Inferior parietal cortex (tissue), 1 donor: ENCODE data around the gene ARL6IP6.
A peak's percentile ranks its signal among the peaks of the same experiment; 100 is the strongest.

Experiments used
- DNase-seq: peaks from one replicate; pipeline ENCODE4 v3.0.0-alpha.2; 2016; ENCODE audit errors: extremely low spot score

ARL6IP6 gene

DNA sequence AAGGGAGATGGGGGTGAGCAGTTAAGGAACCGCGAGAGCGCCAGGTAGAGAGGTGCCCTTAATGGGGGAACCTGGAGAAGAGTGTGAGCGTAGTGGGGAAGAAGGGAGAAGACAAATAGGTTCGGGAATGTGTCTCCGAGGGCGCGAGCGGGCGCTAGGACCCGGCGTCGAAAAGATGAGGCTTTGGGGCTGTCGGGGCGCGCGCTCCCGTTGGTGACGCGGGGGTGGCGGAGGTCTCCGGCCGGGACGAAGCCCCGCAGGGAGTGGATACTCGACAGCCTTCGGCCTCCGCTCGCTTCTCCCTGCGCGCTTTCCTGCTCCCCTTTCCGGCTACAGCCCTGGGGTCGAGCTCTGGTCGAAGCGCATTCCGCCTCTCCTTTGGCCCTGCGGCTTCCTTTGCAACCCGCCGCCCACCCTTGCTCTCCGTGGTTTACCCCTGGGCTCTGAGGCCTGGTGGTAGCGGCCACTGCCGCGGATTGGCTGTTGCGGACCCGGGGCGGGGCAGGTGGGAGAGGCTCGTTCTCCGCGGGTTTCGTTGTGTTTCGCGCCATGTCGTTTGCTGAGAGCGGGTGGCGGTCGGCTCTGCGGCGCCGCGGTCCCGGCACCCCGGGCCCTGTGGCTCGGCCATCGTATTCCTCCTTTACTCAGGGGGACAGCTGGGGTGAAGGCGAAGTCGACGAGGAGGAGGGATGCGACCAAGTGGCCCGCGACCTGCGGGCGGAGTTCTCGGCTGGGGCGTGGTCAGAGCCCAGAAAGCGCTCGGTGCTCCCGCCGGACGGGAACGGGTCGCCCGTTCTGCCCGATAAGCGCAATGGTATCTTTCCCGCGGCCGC is at the start of gene ARL6IP6:
Gene ARL6IP6, plus strand, starts transcription at position 545 of the 833 bp plus-strand sequence. Its CDS starts 5 bp downstream, at position 550.
- peak; percentile 95 for DNase-seq

DNA sequence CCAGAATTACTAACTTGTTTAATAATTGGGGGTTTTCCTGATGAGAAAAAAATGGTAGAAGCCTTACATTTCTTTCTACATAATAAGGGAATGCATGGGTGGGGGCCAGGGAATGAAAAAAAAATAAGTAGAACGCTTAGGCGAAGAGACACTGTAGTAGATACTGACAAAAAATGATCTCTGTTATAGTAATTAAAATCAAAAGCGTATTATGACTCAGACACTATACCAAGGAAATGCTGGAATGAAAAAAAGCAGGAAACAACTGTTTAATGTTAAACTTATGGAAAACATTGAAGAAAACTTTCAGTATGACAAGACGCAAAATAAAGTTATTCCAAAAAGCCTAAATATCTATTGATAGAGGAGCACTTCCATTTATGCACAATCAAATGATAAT is 44.1 kb upstream of the ARL6IP6 start:
- no peak for DNase-seq

DNA sequence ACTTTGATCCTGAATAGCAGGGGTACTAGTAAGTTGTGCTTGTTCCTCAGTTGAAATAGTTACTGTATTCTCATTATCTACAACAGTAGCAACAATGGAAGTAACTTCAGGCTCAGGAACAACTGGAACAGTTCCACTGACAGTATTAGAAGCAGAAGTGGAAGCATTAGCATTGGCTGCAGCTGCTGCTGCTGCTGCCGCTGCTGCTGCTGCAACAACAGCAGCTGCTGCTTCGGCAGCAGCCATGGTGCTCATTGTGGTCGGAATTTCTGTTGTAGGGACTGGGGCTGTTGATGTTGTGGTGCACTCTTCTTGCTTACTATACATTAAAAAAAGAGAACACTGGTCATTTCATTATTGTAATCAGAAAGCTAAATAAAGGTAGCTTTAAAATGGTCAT is 42.0 kb upstream of the ARL6IP6 start:
- no peak for DNase-seq

DNA sequence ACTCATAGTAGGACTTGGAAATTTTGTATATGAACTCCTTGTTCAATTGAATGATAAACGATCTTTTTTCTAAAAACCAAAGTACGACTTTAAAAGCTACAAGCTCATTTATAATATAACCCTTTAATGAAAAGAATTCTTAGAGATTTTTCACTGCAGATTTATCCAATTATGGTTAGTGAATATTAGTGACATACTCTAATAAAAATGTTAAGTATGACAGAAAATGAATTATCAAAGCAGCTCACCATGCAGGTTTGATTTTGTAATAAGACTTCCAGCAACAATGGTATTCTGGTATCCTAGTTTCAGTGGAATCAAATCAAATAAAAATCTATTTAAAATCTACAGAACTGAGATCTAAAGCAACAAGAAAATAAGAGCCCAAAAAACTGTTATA is 39.6 kb upstream of the ARL6IP6 start:
- no peak for DNase-seq

DNA sequence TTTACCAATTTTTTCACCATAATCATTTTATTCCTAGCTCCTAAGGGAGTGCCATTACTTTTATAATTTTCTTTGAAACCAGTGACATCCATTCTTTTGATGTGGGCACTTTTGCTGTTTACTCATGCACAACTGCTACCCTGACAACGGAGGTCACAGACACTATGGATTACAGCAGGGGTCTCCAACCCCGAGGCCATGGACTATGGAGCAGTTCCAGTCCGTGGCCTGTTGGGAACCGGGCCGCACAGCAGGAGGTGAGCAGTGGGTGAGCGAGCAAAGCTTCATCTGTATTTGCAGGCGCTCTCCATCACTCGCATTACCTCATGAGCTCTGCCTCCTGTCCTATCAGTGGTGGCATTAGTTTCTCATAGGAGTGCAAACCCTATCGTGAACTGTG is 35.8 kb upstream of the ARL6IP6 start:
- DNase-seq, result no peak

DNA sequence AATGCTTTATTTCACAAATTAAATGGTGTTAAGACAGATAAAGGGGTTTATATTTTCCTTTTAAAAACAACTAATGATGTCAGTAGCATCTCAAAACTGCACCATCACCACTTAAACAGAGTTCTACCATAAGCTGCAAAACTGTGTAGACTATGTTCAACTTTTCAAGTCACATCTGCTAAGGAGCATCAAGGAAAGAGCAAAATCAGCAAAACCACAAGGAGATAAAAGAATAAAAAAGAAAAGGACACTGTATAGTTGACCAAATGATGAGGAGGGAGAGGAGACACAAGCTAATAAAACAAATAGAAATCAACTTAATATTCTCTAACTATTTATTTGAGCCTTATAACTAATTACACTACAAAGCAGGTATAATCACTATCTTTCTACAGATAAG is 35.0 kb upstream of the ARL6IP6 start:
- no peak for DNase-seq

DNA sequence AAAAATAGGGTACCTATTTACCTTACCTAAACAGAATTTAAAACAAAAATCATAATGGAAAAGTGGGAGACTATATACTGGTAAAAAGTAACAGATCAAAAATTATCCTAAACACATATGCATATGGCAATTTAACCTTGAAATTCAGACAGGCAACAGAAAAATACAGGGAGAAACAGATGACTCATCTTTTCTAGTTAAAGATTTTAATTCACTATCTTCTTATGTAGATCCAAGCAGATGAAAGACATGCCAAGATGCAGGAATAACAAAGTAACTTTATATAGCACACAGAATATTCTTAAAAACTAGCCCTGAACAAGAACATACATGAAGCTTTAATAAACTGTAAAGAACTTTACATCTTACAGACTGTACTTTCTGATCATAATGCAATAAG is 32.1 kb upstream of the ARL6IP6 start:
- no peak for DNase-seq

DNA sequence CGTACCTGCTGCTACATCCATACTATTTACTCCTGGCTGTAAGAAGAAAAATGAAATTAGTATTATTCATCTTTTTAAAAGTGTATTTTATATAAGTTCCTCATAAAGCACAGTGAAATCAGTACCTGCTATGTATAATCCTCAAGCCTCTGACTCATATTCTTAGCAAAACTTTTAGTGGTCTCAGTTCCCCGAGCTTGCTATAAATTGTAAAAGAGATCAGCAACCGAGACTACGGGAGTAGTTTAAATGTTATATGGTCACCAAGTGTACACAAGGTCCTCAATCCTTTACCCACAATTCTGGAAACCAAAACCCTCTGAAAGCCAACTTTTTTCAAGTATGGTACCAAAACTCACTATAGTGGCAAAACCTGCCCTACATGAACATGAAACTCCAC is 25.4 kb upstream of the ARL6IP6 start:
- no peak for DNase-seq

DNA sequence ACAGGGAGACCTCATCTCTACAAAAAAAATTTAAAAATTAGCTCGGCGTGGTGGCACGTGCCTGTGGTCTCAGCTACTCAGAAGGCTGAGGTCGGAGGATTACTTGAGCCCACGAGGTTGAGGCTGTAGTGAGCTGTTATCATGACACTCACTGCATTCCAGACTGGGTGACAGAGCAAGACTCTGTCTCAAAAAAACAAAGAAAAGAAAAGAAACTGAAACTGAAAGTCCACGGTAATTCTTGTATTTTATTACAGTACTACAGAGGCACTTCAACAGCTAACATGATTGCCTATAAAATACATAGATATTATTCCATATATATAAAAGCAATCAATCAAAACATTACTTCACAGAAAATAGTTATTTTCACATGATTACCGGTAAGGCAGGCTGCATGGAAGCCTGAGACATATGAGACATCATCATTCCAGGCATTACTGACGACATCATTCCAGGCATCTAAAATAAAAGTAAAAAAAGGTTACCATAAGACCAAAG is 24.2 kb upstream of the ARL6IP6 start:
- DNase-seq, result no peak

DNA sequence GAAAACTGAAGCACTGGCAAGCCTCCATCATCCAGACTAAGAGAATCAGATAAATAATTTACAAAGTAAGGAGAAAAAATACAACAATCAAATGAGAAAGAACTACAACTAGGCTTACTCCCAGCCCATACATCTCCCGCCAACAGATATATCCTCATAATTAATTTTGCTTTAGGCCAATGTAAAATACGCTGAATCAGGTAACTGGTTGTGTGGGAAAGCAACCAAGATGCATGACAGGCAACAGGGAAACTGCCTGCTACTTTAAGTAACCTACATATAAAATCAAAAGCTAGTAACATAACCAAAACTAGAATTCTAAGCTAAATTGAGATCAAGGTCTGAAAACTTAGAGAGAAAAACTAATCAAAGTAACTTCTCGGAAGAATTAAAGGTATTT is 22.7 kb upstream of the ARL6IP6 start:
- DNase-seq, result no peak

DNA sequence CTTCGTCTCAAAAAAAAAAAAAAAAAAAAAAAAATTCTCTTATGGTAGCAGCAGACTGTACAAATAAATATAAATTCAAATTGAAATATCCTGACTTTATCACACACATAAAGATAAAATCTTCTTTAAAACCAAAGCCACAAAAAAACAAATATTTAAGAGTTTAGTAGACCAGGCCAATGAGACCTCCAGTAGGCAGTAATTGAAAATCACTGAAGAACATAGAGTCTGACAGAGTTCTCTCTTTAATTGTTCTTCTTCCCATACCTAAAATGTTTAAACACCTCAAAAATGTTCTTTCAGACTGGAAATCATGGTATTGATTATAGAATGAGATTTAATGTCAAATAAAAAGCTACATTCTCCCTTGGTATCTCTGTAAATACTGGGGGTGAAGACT is 21.9 kb upstream of the ARL6IP6 start:
- no peak for DNase-seq

DNA sequence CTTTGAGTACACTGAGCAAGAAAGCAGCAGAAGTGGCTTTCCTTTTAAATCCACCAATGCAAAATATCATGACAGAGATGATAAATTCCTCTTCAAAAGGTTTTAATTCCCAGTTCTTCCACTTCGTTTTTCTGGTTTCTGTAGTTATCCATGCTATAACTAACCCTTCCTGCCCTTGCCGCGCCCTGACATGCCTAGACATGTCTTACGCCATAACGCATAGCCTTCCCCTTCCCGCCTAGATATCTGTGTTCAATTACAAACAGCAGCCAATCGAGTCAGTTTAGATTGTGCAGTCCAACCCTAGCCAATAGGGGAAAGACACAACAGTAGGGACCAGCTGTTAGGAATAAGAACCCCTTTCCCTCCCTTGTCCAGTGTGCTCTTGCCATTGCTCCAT is 17.2 kb upstream of the ARL6IP6 start:
- DNase-seq, result no peak

DNA sequence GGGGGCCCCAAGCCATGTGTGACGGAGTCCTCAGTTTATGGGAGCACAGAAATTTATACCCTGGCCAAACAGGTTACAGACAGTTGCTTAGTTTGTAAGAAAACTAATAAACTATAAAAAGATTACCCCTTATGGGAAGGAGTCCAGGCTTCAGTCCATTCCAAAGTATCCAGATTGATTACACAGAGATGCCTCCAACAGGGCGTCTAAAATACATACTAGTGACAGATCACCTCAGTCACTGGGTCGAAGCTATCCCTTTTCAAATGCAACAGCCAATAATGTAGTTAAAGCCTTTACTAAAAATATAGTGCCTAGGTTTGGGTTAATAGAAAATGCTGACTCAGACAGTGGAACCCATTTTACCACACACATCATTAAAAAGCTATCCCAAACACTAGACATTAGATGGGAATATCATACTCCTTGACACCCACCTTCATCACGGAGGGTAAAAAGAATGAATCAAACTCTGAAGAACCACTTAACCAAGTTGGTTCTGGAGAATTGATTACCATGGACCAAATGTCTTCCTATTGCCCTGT is 11.9 kb upstream of the ARL6IP6 start:
- DNase-seq, result no peak

DNA sequence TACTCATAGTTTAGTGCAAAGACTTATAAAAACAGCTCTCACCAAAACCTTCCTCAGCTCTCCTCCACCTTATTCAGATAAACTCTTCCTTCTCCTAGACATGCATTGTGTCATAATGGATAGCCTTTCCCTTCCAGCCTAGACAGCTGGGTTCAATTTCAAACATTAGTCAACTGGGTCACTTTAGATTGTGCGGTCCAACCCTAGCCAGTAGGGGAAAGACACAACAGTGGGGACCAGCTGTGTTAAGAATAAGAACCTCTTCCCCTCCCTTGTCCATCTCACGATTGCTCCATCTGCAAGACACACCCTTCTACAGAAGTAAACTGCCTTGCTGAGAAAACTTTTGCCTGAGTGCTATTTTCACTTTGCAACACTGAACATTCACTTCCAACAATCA is 9.7 kb upstream of the ARL6IP6 start:
- no peak for DNase-seq

DNA sequence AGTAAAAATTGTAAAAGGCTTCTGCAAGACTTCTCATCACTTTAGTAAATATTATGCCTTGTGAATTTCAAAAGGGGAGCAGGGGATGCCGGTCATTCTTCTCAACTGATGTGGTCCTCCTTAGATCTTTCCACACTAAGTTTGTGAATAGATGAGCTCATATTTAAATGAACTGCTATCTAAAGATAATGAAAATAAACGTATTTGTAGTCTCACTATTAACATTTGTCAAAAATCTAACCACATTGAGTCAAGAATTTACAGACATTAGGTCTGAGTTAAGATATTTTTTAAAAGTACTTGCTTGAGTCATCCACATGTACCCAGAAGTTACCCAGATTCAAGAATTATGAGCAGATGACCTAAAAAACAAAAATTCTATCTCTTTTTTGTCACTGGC is 7.7 kb upstream of the ARL6IP6 start:
- DNase-seq, result no peak

DNA sequence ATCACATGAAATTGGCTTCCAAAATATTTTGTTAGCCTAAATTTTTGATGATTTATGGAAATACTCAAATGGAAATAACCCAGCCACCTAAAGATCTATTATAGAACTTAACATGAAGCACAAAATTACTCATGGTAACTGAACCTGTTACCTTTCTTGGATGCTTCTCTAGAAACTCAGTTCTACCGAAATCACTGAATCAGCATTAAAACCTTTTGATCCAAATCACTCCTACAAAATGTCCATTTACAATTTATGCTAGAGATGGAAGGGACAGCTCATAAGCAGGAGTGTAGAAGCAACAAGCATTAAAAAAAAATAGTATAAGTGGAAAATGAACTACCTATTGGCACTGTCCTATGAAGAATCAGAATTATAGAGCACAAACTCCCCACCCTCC is 3.3 kb upstream of the ARL6IP6 start:
- no peak for DNase-seq

DNA sequence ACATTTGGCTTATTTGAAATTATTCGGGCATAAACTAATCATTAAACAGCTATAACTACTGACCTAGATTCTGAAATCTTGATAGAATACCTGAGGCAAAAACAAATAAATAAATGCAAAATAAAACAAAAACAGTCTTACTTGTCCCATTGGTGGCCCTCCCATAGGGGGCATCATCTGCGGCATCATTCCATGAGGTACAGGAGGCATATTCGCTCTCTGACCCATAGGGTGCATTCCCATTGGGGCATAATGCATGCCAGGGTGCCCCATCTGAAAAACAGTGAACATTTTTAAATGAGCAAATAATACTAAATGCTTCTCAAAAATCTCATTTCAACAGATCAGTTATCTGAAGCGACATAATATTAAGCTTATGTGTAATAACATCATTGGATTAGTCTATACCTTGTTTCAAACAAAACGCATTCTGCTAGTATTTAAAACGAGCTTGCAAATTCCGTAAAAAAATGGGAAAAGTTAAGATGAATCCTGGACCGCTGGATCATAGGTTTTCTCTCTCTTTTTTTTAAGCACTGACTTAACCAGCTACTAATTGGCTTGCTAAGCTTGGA is 2.5 kb upstream of the ARL6IP6 start:
- DNase-seq, result no peak

DNA sequence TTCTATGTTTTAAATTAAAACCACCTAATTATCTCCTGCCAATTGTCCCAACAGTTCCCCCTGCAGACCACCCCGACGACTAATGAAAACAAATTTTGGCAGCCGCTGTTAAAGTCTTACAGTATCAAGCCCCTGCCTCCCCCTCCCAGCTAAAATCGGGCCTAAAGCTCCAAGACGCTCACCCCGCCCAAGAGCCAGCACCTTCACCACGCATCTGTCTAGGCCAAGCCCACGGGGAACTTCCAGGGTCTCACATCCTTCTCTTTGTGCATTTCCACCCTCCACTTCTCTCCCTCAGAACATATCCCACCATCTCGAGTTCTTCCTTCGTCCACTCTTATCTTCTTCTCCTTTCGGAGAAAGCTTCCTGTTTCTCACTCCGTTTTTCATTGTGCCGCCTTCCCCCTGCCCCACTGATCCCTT is 1.6 kb upstream of the ARL6IP6 start:
- DNase-seq, result no peak

DNA sequence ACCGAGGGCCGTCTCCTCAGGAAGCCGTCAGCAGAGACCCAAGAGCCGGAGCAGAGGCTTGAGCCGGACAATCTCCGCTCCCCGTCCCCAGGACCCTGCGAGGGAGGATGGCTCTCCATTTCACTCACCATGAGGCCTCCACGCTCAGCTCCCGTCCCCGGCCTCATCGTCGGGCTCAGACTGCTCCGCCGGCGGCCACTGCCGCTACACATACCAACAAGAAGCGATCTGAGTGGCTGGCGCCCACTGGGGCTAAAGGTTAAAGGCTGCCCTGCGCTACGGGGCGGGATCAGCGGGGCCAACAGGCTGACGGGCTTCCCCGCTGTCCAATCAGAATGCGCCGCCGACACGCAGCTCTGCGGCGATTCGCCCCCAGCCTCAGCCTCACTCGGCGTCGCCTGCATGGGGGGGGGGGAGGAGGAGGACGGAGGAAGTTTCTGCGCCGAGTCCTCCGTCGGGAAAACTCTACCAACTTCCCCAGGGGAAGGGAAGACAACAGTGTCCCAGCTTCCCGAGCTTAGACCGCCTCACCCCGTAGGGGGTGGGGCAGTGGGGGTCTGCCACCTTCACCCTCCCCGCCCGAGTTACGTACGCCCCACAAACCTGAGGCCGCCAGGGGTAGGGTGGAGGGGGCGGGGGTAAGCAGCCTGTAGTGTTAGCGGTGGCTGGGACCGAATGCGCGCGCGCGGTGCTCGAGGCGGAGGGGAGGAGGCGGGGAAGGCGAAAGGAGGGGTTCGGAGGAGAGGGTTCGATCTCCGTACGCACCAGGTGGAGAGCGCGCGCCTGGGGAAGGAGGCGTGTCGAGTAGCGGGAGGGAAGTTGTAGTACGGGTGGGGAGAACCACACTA is 968 bp upstream of the ARL6IP6 start, which contains the start of gene PRPF40A:
Gene PRPF40A, minus strand, starts transcription at position 234 of the 848 bp plus-strand sequence. Its CDS starts 22 bp downstream, at position 212.
- DNase-seq, result peak; percentile 99

DNA sequence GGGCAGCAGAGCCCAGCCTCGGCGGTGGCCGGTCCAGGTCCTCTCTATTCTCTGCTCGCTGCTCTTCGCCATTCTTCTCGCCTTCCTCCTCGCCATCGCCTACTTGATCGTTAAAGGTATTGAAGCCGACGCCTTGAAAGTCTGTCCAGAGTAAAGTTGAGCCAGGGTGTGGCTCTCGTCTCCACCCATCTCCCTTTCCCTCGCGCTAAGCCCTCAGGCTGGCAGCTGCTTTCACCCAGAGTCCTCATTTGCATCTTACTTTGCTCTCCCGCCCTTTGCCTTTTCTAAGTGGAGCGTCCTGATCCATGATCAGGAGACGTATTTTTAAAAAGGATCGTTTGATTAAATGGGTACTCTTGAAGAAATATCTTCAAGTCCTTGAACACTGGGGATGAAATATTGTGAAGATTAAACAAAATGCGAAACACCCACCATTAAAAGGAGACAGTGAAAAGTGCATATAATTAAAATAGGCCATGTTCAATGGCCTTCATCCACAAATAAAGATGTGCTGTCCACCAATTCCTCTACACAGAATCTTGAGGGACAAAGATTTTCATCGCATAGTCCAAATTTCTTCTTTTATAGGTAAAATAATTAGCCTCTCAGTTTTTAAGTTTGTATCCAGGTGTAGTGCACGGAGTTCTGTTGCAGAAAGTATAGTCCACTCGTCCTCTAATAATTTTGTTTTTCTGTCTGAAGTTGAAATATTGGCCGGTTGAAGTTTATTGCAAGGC is 657 bp downstream of the ARL6IP6 start:
- peak; percentile 34 for DNase-seq

DNA sequence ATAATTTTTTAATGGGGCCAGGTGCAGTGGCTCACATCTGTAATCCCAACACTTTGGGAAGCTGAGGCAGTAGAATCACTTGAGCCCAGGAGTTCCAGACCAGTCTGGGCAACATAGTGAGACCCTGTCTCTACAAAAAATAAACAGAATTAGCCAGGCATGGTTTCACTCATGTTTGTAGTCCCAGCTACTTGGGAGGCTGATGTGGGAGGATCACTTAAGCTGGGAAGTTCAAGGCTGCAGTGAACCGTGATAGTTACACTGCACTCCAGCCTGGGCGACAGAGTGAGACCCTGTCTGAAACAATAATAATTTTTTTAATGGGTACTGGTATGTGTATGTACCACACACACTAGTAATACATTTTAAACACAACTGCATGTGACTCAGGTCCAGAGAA is 2.4 kb downstream of the ARL6IP6 start:
- no peak for DNase-seq
